ENCODE data around the gene DCTD.
"Not testable (repeated sequence)": the region's sequence is repeated elsewhere in the genome, so short reads cannot be mapped to it uniquely, and the experiment has no call there.

DCTD gene

DNA sequence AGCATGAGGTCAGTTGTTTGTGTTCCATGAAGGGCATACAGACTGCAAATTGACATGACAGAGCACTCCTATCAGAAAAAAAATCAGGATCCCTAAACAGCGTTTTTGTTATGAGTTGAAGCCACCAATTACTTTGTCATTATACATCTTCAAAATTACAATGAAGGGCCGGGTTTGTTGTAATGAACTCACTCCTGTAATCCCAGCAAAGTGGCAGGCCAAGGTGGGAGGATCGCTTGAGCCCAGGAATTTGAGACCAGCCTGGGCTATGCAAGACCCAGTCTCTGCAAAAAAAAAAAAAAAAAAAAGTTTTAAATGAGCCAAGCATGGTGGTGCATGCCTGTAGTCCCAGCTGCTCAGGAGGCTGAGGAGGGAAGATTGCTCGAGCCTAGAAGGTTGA, 3.5 kb upstream of the DCTD start:
- no peak for DNase-seq

DNA sequence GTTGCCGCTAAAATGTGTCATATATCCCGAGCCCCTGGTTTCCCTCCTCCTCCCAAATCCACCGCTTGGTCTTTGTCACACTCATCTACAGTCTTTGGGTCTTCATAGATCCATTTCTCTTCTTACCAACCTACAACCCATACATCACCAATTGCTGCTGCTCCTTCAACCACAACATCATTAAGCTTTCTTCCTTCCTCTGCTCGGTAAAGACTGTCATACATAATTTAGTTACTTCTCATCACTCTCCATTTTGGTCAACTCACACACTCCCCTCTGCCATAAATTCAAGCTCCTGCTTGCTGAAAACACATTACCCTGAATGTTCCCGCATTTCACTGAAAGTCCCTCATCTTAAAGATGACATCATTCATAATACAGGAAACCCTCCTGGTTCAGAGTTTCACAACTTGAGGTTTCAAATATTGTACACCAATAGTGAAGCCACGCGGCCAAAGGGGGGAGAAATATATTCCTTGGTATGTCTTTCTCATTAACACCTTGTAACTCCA, 1.7 kb upstream of the DCTD start:
- DNase-seq, result no peak

DNA sequence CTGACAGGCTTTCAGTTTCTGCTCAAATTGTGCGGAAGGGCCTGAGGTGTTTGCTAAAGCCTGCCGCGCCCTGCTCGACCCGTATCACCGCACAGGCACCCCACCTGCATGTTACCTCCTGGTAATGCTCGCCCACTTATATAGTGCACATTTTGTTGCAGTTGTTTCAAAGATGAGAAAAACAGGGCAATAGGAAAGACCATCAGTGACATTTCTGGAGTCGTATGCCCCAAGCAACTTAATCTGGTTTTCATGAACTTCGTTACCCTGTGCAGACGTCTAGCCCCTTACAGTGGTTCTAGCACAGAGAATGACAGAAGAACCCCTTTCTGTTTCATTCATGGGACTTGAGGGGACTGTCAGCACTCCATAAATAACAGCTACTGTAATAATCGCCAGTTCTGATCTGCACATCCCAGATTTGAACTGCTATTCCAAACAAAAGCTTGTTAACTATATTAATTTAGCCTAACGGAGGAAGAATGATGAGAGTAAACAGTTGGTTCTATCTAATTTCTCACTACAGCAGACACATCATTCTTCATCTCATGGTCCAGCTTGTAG, 940 bp upstream of the DCTD start:
- DNase-seq, result no peak

DNA sequence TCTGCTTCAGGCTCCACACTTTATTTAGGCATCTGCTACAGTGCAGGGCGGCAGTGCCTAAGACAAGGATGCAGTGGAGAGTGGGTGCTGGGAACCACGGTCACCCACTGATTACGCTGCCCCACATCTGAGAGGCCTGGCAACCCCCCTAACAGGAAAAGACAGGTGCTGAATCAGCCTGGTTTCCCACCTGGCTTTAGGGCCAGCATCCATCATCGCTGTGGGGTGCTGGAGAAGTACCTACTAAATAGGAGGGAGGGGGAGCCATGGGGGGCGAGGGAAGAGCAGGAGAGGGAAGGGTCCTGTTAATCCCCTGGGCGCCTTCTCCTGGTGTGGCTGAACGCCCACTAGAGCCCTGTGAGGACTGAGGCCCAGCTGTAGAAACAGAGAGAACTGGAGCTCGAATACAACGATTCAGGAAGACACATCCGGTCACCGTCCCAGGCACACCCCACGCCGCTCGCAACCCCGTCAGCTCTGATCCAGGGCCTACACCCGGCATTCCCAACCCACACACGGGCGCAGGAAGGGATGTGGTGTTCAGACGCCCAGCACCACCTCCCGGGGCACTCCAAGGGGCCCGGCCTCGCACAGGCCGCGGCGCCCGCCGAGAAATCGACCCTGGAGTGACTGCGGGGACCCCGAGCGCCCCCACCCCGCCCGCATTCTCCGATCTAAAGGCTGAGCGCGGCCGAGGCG, 554 bp downstream of the DCTD start:
- DNase-seq, result peak; percentile 38

DNA sequence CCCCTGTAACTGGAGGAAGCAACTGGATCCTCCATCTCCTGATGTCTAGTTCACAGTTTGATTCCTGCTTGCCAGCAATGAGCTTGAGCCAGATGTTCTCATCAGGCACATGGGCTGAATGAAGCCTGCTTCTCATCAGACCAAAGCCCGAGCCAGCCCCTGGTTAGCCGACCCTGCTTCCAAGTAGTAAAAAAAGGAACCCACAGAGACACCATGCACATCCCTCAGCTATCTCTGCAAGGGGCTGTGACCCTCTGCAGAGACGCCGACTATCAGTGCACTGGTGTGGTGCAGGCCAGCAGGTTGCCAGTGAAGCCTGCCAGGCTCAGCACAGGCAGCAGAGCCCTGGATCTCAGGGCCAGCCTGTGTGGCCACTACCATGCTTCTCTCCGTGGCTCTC, 2.8 kb downstream of the DCTD start:
- no peak for DNase-seq

DNA sequence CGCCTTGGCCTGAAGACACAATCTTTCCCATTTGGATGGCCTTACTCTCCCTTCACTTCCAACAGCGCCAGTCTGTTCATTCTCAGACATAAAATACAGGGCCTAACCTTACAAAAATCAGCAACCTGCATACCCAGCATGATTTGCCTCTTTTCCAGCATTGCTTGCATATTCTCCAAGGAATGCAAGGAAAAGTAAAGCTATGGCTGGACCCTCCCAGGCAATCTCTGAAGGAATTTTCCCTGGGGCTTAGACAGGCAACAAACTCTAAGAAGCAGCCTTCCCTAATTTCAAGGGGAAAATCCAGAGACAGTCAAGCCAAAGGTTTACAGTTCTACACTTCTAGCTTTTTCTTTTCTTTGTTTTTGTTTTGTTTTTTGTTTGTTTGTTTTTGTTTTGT, 3.6 kb downstream of the DCTD start:
- no peak for DNase-seq

DNA sequence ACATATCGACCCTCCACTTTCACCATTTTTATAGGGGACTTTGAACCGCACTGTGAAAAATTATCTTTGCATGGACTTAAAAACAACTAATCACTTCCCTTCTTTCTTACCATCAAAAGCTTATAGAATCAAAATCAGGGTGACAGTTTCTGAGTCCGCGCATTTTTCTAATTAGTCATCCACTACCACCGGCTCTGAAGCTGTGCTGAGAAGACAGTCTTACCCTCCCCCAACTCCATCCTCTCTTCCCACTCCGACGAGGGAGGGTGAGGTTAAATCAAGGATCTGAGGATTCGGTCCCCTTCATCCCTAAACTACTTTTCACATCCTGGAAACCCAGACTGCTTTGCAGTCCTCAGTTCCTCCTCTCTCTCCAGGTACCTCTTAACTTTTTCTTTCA, 4.2 kb downstream of the DCTD start:
- DNase-seq, result no peak

DNA sequence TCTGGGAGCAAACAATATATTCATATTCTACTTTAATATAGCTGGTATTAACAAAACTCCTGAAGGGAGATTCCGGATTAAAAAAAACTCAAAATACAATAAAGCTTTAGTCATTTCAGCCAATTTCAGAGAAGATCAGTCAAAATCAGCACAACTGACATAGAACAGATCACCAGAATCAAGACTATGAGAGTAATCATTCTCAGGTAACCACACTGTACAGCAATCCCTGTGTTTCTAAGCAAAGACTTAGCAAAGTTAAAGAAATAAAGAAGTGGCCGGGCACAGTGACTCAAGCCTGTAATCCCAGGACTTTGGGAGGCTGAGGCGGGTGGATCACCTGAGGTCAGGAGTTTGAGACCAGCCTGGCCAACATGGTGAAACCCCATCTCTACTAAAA, 9.1 kb downstream of the DCTD start:
- DNase-seq, result no peak

DNA sequence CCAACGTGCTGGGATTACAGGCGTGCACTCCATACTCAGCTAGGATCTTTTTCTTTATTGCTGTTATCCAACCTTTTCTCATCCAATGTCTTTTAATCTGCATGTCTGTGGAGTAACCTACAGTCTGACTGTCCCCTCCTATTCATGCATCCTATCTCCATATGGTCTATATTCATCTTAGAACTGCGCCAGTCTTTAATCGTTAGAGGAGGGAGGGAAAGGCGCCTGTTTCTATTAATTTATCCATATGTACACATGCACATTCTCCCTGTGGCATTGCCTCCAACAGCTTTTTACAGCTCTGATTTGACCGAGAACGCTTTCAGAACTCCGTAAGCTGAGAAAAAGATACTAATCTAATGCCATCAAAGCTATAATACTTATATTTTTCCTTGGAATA, 9.8 kb downstream of the DCTD start:
- no peak for DNase-seq

DNA sequence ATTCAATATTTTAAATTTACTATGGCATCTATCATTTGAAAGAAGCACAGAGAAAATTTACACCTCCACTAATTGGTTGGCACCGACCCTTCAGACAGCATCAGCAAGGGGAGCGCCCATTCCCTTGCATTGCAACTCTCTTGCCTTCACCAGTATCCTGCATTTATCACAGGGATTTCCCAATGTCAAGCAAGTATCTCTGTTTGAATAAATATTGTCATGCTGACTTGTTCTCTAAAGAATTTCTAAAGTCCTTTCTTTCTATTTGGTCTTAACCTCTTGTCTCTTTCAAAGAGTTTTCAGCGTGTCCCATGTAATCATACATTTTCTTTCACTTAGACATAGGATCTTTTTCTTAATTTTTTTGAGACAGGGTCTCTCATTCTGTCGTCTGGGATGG, 10.4 kb downstream of the DCTD start:
- DNase-seq, result no peak

DNA sequence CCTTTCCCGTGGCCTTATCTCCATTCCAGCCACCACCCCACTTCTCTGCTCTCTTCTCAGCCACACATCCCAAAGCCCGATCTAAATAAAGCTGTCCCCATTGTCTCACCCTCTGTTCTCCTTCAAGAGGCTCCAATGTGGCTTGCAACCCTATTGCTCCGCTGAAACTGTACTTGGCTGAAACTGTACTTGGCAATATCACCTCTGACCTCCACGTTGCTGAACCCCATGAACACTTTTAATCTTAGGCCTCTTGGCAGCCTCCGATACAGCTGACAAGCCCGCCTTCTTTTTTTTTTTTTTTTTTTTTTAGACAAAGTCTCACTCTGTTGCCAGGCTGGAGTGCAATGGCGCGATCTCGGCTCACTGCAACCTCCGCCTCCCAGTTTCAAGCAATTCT, 12.1 kb downstream of the DCTD start:
- no peak for DNase-seq

DNA sequence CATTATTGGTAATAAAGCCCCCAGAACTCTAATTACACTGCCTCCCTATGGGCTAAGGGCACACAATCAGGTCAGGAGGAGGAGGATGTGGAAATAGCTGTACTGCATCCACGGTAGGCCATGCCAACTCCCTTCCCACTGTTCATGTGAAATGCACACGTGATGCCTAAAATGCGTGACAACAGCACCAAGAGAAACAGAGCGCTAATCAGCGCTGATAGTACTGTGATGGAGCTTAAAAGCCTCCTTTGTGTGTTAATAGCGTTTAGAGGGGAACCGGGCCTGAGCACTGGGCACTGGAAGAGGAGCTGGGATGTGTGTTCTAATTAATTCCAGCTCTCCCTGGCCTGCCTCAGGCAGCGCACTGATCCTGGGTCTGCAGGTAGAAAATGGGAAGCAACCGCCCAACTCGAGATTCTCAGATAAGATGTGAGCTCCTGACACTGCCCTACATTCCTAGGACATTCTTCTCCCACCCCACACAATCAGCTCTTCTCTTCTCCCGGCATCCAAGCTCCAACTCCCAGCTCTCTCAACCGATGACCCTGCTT, 12.9 kb downstream of the DCTD start:
- DNase-seq, result no peak

DNA sequence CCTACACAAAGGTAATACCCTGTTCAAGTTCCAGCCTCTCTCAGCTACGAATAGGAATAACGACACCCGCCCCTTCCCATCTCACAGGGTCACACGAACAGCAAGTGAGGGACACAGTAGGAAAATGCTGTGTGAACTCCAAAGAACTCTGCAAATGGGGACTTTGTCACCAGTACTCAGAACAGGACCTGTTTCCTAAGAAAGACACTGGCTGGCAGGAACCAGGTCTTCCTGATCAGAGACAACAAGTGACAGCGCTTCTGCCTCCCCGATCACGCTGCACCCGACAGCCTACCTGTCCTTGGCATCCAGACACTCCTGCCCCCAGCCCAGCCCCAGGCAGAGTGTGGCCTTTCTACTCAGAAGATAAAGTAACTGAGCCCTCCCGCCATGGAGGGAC, 14.2 kb downstream of the DCTD start:
- DNase-seq, result no peak

DNA sequence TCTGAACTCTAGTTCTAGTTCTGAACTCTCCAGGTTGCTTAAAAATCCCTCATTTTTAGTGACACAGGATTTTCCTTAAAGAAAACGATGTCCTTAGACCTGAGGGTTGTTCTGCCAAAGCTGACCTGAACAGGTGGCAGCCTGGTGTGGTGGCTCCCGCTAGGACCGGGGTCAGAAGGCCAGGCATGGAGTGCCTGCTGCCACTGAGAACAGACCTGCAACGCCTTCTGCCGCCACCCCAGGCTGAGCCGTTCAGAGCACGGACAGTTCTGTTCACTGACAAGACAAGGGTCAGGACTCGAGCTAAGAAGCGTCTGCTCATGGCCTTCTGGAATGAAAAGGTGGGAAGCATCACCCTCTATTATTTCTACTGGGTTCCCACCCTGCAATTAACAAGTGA, 15.8 kb downstream of the DCTD start:
- DNase-seq, result no peak

DNA sequence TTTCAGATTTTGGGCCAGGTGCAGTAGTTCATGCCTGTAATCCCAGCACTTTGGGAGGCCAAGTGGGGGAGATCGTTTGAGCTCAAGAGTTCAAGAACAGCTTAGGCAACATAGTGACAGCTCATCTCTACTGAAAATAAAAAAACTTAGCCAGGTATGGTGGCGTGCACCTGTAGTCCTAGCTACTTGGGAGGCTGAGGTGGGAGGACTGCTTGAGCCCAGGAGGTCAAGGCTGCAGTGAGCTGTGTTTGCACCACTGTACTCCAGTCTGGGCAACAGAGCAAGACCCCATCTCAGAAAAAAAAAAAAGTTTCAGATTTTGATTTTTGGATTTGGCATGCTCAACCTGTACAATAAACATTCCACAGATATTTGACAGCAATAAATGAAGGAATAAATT, 17.2 kb downstream of the DCTD start:
- DNase-seq, result not testable (repeated sequence)

DNA sequence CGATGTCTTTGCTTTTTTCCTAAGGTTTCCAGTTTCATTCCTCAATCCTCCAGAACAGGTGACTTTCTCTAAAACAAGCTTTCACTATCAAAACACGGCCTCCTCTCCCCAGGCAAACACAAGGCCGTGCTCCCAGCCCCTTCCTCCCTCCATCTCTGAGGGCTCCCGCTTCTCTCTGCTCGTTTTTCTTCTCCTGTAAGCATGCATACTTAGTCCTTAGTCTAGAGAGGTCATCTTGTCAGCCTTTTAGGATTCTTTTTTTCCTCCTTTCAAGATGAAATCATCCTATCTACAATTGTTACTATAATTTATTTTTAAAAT, 18.7 kb downstream of the DCTD start:
- no peak for DNase-seq

DNA sequence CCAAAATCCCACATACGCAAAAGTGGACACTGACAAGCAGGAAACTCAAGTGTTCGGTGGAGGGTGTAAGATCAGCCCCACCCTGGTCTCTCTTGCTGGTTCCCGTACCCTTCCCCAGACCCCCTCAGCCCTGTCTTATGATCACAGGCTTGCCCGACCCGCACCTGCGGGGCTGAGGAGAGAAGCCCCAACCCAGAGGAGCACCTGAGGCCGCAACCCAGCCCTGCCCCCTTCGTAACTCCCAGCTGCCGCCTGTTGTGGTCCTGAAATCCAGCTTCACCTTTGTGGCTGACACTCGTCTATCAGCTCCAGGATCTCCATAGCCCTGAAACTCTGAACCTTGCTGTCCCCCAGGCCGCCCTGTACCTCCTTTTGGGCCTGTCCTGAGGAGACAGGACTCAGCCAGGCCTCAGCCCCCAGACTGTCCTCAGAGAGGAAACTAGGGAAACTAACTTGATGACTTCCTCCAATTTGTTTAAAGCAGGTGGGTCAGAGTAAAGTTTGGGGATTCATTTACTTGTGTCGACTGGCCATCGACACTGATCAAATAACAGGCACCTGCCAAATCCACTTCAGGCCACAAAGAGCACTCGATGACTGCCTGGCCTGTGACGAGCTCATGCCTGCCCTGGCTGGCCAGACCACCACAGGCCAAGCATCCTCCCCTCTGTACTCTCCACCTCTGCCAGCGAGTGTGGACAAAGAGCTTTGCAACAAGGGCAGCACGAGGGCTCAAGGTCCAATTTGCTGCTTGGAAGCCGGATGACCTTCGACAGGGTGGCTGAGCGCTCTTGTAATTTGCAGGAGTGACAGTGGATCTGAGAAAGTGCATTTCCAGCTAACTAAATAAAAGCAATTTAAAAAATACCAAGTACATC, 19.3 kb downstream of the DCTD start:
- no peak for DNase-seq

DNA sequence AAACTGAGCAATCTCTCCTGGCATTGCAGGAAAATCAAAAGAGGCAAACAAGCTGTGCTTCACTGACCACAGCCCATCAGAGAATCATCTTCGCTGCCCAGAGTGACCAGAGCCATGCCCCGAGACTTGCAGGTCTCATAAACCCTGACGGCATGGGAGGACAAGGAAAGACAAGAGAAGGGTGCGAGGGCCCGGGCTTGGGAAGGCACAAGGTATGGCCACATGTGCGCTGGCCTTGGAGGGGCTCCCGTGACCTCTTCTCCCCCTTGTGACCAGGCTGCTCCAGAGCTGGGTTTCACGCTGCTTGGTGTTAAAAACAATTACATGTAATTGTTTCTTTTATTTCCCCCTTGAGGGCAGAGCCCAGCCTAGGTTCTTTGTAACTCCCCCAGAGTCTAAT, 20.8 kb downstream of the DCTD start:
- DNase-seq, result no peak

DNA sequence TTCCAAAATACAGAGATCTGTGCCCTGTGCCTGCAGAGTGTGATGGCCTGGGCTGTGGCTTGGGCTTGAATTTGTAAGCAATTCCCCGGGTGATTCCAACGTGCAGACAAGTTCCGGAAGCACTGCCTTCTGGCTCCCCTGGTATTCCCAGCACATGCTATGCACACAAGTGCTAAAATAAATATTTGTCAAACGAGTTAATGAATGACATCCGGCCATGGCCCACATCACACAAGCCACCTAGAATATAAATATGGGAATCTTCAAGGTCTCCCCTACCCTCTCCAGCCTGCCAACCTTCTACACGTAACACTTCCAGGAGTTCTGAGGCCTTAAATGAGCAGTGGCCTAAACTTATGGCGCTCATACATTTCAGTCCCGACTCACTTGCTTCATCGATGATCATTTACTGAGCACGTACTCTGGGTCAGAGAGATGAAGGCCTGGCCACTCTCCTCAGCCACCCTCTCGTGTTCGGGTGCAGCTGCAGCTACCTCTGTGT, 21.3 kb downstream of the DCTD start:
- no peak for DNase-seq

DNA sequence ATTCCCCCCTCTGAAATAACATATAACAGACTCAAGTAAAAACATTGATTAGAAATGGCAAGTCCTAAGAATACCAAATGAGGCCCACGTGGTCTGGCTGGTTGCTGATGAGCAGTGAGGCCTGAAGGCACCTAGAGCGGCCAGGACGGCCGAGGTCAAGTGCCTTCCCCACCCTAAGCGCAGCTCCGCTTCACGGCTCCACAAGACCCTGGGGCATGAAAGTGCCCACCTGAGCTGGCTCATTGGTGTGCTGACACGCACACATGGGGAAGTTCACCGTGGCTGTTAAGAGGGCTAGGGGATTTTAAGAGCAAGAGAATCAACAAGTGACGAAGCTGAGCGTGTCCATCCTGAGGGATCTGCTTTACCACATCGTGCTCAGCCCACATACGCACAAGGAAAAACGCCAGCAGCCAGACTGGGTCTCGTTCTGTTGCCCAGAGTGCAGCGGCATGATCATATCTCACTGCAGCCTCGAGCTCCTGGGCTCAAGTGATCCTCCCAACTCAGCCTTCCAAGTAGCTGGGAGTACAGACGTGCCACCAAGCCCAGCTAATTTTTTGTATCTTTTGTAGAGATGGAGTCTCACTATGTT, 22.4 kb downstream of the DCTD start:
- DNase-seq, result no peak

DNA sequence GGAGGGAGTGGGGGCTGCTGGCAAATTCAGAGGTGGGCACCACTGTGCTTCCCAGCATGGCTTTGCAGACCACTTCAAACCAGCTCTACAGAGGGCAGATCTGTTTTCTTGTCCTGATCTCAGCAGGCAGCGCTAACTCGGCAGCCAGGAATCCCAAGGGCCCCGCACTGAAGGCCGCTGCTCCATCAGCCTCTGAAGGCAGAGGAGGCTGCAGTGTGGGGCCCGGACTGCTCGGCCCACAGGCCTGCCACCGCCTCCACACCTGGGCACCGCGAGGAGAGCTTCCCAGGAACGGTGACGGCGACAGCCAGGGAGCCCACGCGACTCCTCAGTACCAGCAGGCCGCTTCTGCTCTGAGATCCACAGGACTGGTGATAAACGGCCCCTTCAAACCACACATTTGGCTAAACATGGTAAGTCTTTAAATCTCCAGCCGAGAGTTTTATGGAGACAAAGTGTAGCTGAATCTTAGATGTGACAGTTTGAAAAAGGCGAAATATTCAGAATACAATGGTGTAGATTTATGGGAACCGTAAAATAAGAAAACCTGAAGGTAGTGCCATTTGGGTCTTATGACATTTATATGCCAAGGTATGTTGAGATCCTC, 23.6 kb downstream of the DCTD start:
- DNase-seq, result no peak

DNA sequence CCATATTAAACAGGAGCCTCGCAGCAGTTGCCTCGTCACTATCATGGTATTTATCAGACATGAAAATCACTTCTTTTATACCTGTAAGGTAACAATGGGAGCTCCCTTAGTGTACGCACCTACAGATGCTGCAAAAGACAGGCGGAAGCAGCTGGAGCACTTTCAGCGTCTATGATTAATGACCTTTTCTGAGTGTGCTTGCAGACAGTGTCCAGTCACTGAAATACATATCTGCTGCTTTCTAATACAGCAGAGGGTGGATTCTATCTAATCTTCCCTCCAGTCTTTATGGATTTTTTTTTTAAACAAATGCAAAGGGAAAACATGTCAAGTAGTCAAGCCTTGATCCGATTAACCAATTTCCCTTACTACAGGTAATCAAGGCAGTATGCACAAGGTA, 24.1 kb downstream of the DCTD start:
- DNase-seq, result no peak

DNA sequence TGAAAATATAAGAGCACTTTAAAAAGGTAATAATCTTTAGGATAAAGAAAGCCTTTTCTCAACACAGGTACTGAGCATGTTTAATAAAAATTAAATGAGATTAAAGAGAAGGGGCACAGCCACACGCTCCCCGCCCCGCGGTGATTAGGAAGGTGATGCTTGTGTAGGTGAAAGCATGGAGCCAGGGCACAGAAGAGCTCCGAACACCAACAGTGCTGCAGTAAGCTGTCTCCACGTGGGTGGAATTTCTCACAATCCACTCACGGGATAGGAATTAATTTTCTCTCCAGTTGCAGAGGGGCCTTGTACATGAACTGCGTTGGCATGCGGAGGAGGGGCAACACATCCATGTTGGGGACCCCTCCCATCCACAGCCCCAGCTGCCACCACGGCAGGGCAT, 27.0 kb downstream of the DCTD start:
- DNase-seq, result no peak
